ENCODE data around the gene SAP30BP. TPM values are rescaled to one million over a fixed set of nuclear protein-coding genes. Genes with fewer than 3 reads are reported as not detected.

Gene SAP30BP
- total RNA-seq, 1 experiment from 2014 or later, result 96.4 TPM

- Mint-ChIP-seq H3K27me3 (ENCODE audit: unreplicated experiment) (no peaks in the 10 kb centered on the region), H3K4me1 (ENCODE audit: low read depth, unreplicated experiment) (peaks cover 23% of the 10 kb centered on the region), H3K36me3 (ENCODE audit: insufficient read depth, unreplicated experiment) (peaks cover 36% of the 10 kb centered on the region), H3K4me3 (ENCODE audit: low read depth, unreplicated experiment) (peak overlapping the region; percentile 46), H3K9me3 (ENCODE audit: low read depth, unreplicated experiment) (no peaks in the 10 kb centered on the region), H3K27ac (ENCODE audit: unreplicated experiment) (peak overlapping the region; percentile 78)
- BruUV-seq (replicated peaks), result no TSS peak
- DNase-seq, result no peak
- no peak for TF ChIP-seq CTCF (IDR thresholded peaks at IDR 0.05; ENCODE audit: unreplicated experiment)
- CTCF ChIA-PET, result interaction anchor here (0.7 to 2.6 kb wide), 14 partner anchors 8 to 115 kb away, joined by 3 to 119 read pairs (median 7); partner anchors contain the start of genes RECQL5 and SAP30BP
- intact Hi-C loops (cut with micrococcal nuclease; ENCODE audit: unreplicated experiment), result no loop called here
These were observed 32.8 kb upstream of the SAP30BP start for GRCh38 chr17:75634376-75634740.

GRCh38 chr17:75634754-75635609 is 32.2 kb upstream of the SAP30BP start:
- peaks cover 29% of the 10 kb centered on the region for H3K4me1 Mint-ChIP-seq (ENCODE audit: low read depth, unreplicated experiment)
- H3K27ac Mint-ChIP-seq (ENCODE audit: unreplicated experiment), result no peak overlapping the region
- CTCF ChIA-PET, result interaction anchor here (1.1 to 2.6 kb wide), 2 partner anchors 11 to 18 kb away, joined by 7 to 26 read pairs; a partner anchor contains a TSS
- no peak for DNase-seq
- BruUV-seq (replicated peaks), result no TSS peak
- no peaks in the 10 kb centered on the region for H3K27me3 Mint-ChIP-seq (ENCODE audit: unreplicated experiment)
- intact Hi-C loops (cut with micrococcal nuclease; ENCODE audit: unreplicated experiment), result no loop called here
- H3K36me3 Mint-ChIP-seq (ENCODE audit: insufficient read depth, unreplicated experiment), result peaks cover 40% of the 10 kb centered on the region
- H3K4me3 Mint-ChIP-seq (ENCODE audit: low read depth, unreplicated experiment), result no peak overlapping the region
- TF ChIP-seq CTCF (IDR thresholded peaks at IDR 0.05; ENCODE audit: unreplicated experiment), result no peak
- H3K9me3 Mint-ChIP-seq (ENCODE audit: low read depth, unreplicated experiment), result no peaks in the 10 kb centered on the region

- Mint-ChIP-seq H3K27ac (ENCODE audit: unreplicated experiment) (no peak overlapping the region), H3K36me3 (ENCODE audit: insufficient read depth, unreplicated experiment) (peaks cover 43% of the 10 kb centered on the region), H3K9me3 (ENCODE audit: low read depth, unreplicated experiment) (no peaks in the 10 kb centered on the region), H3K4me1 (ENCODE audit: low read depth, unreplicated experiment) (peaks cover 35% of the 10 kb centered on the region), H3K4me3 (ENCODE audit: low read depth, unreplicated experiment) (no peak overlapping the region), H3K27me3 (ENCODE audit: unreplicated experiment) (no peaks in the 10 kb centered on the region)
- no peak for TF ChIP-seq CTCF (IDR thresholded peaks at IDR 0.05; ENCODE audit: unreplicated experiment)
- intact Hi-C loops (cut with micrococcal nuclease; ENCODE audit: unreplicated experiment), result no loop called here
- BruUV-seq (replicated peaks), result no TSS peak
- CTCF ChIA-PET, result interaction anchor here (1.1 to 1.3 kb wide), 2 partner anchors 10 to 11 kb away, joined by 5 to 7 read pairs; a partner anchor contains a TSS
- no peak for DNase-seq
These were observed 31.4 kb upstream of the SAP30BP start for GRCh38 chr17:75635610-75636202.

GRCh38 chr17:75636381-75637142 is 30.6 kb upstream of the SAP30BP start:
- intact Hi-C loops (cut with micrococcal nuclease; ENCODE audit: unreplicated experiment), result no loop called here
- CTCF ChIA-PET, result interaction anchor here (0.9 to 1.3 kb wide), 2 partner anchors 9 to 16 kb away, joined by 3 to 5 read pairs; a partner anchor contains a TSS
- no peaks in the 10 kb centered on the region for H3K9me3 Mint-ChIP-seq (ENCODE audit: low read depth, unreplicated experiment)
- TF ChIP-seq CTCF (IDR thresholded peaks at IDR 0.05; ENCODE audit: unreplicated experiment), result no peak
- H3K4me3 Mint-ChIP-seq (ENCODE audit: low read depth, unreplicated experiment), result no peak overlapping the region
- no peaks in the 10 kb centered on the region for H3K27me3 Mint-ChIP-seq (ENCODE audit: unreplicated experiment)
- no peak overlapping the region for H3K27ac Mint-ChIP-seq (ENCODE audit: unreplicated experiment)
- peaks cover 38% of the 10 kb centered on the region for H3K4me1 Mint-ChIP-seq (ENCODE audit: low read depth, unreplicated experiment)
- peaks cover 37% of the 10 kb centered on the region for H3K36me3 Mint-ChIP-seq (ENCODE audit: insufficient read depth, unreplicated experiment)
- BruUV-seq (replicated peaks), result no TSS peak
- DNase-seq, result no peak

All from Calu3 (cell line).